Stomach (tissue), 9 donors: ENCODE data around the gene NELL1. TPM values are rescaled to one million over a fixed set of nuclear protein-coding genes. Genes with fewer than 3 reads are reported as not detected.

Experiments
- DNase-seq, 2 donors: peaks; one replicate each; pipeline versions ENCODE4 v3.0.0 to v3.0.0-alpha.2; 2013 to 2019
- H3K27ac ChIP-seq, 5 donors: fragments of 200-600 bp in 4 of 5; sonication (generic) in 4 of 5; one replicate each; pipeline ENCODE4 v1.5.1; 2013 to 2019; ENCODE audit warnings: mild to moderate bottlenecking in 1 of 5, moderate library complexity in 1 of 5
- H3K27me3 ChIP-seq, 3 donors: fragments of 200-600 bp; sonication (generic); one replicate each; pipeline ENCODE4 v1.5.1; 2017 to 2019; ENCODE audit warnings: mixed run types in 1 of 3
- H3K36me3 ChIP-seq, 4 donors: fragments of 200-600 bp; sonication (generic); 1 replicate in 3 of 4; 2 replicates in 1 of 4; pipeline ENCODE4 v1.5.1; 2016 to 2019
- H3K4me1 ChIP-seq, 4 donors: fragments of 200-600 bp; sonication (generic); one replicate each; pipeline ENCODE4 v1.5.1; 2016 to 2019
- H3K4me3 ChIP-seq, 4 donors: fragments of 200-600 bp; sonication (generic) in 3 of 4; one replicate each; pipeline ENCODE4 v1.5.1; 2016 to 2019; ENCODE audit warnings: mild to moderate bottlenecking in 1 of 4
- H3K9me3 ChIP-seq, 4 donors: fragments of 200-600 bp; sonication (generic); one replicate each; pipeline ENCODE4 v1.5.1; 2016 to 2019
- CTCF ChIP-seq, 7 experiments: fragments of 450-650 bp in 4 of 7; fragments of 200-600 bp in 3 of 7; sonication (generic) in 3 of 7; IDR thresholded peaks; one replicate each; pipeline ENCODE4 v1.5.1; 2016 to 2019; ENCODE audit warnings: antibody characterized with exemption in 7 of 7, control low read depth in 2 of 7, mild to moderate bottlenecking in 1 of 7
- EP300 ChIP-seq: sonication (generic); formaldehyde crosslinking; IDR thresholded peaks from one replicate; pipeline ENCODE4 v1.6.1; 2017; ENCODE audit warnings: antibody characterized with exemption
- POLR2A ChIP-seq, 4 donors: fragments of 450-650 bp; IDR thresholded peaks; one replicate each; pipeline ENCODE4 v1.6.1; 2016; ENCODE audit warnings: antibody characterized with exemption in 4 of 4, control low read depth in 2 of 4, mild to moderate bottlenecking in 1 of 4, moderate library complexity in 1 of 4
- POLR2AphosphoS5 ChIP-seq, 3 donors: sonication (generic); formaldehyde crosslinking; IDR thresholded peaks; one replicate each; pipeline ENCODE4 v1.6.1; 2016; ENCODE audit warnings: antibody characterized with exemption in 3 of 3
- WGBS, 5 donors: extraction: QIAGEN DNeasy Blood & Tissue Kit in 3 of 5; methylation state at CpG; one replicate each; pipeline versions ENCODE4 v1.1.5 to v1.1.7; 2013 to 2018; 5-methylcytosine and 5-hydroxymethylcytosine counted together
- intact Hi-C: fragments of 100-400 bp; cut with DNase I; formaldehyde crosslinking; loops from one replicate; pipeline ENCODE4 v1.15.1; 2023; ENCODE audit warnings: low total_unique reads
- polyA plus RNA-seq, 3 donors: library from polyadenylated mRNA; stranded (reverse); fragments of 200-250 nt; gene quantifications; one replicate each; pipeline ENCODE4 v1.2.3, GENCODE V29; 2013
- total RNA-seq, 5 donors: library from RNA; depleted of rRNA; stranded (reverse); fragments of >200 nt; gene quantifications; one replicate each; pipeline versions ENCODE4 v1.1.0 to v1.2.3, GENCODE V29; 2014 to 2016
- donor health status: healthy with polysubstance abuse.
- donor health status: Bipolar disorder and iron deficiency.
- donor health status: healthy.

NELL1 gene
- total and polyA plus RNA-seq, 8 donors, result 0.05 to 15.4 (median 2.7) TPM; not detected in 5

- intact Hi-C loops, result no loop called here
- Histone ChIP-seq H3K27ac (no peak overlapping the region), H3K27me3 (no peaks in the 10 kb centered on the region), H3K4me3 (no peak overlapping the region), H3K4me1 (no peaks in the 10 kb centered on the region), H3K9me3 (peaks cover 0 to 15% (median 7%) of the 10 kb centered on the region in 4 donors), H3K36me3 (no peaks in the 10 kb centered on the region)
- TF ChIP-seq EP300 (no peak), POLR2A (IDR thresholded peaks at IDR 0.05) (no peak)
- 57 to 96% (median 95%) methylated on average over 3 of the region's 3 CpGs for WGBS, 5 donors
- no peak for DNase-seq
These were observed 556.5 kb downstream of the NELL1 start for GRCh38 chr11:21225860-21226259.

GRCh38 chr11:21229224-21229623 lies 559.8 kb downstream of the NELL1 start:
- Histone ChIP-seq H3K27me3 (no peaks in the 10 kb centered on the region), H3K4me3 (no peak overlapping the region), H3K36me3 (no peaks in the 10 kb centered on the region), H3K4me1 (no peaks in the 10 kb centered on the region), H3K27ac (no peak overlapping the region), H3K9me3 (peaks cover 0 to 12% (median 2%) of the 10 kb centered on the region in 4 donors)
- no peak for DNase-seq
- intact Hi-C loops, result no loop called here
- 83 to 93% (median 89%) methylated on average over 9 of the region's 9 CpGs for WGBS, 5 donors
- TF ChIP-seq EP300, result no peak
- TF ChIP-seq POLR2AphosphoS5 (IDR thresholded peaks at IDR 0.05), result no peak
- TF ChIP-seq POLR2A (IDR thresholded peaks at IDR 0.05), result no peak

- no peak for TF ChIP-seq POLR2A (IDR thresholded peaks at IDR 0.05)
- no peak for TF ChIP-seq POLR2AphosphoS5 (IDR thresholded peaks at IDR 0.05)
- TF ChIP-seq CTCF (IDR thresholded peaks at IDR 0.05), result no peak
- TF ChIP-seq EP300, result no peak
- Histone ChIP-seq H3K27me3 (no peaks in the 10 kb centered on the region), H3K4me3 (no peak overlapping the region), H3K9me3 (no peaks in the 10 kb centered on the region), H3K4me1 (no peaks in the 10 kb centered on the region), H3K27ac (no peak overlapping the region), H3K36me3 (no peaks in the 10 kb centered on the region)
- intact Hi-C loops, result no loop called here
- DNase-seq, result no peak
- WGBS, 5 donors, result 13 to 43% (median 27%) methylated on average over 1 of the region's 1 CpG
These were observed 580.8 kb downstream of the NELL1 start for GRCh38 chr11:21250196-21250595.

GRCh38 chr11:21254055-21254454 lies 584.7 kb downstream of the NELL1 start:
- Histone ChIP-seq H3K36me3 (no peaks in the 10 kb centered on the region), H3K4me3 (no peak overlapping the region), H3K9me3 (no peaks in the 10 kb centered on the region), H3K4me1 (no peaks in the 10 kb centered on the region), H3K27ac (no peak overlapping the region), H3K27me3 (no peaks in the 10 kb centered on the region)
- intact Hi-C loops, result no loop called here
- DNase-seq, result no peak
- TF ChIP-seq CTCF (IDR thresholded peaks at IDR 0.05) (no peak), POLR2A (IDR thresholded peaks at IDR 0.05) (no peak), POLR2AphosphoS5 (IDR thresholded peaks at IDR 0.05) (no peak), EP300 (no peak)

- Histone ChIP-seq H3K27me3 (no peaks in the 10 kb centered on the region), H3K4me3 (no peak overlapping the region), H3K4me1 (no peaks in the 10 kb centered on the region), H3K36me3 (no peaks in the 10 kb centered on the region), H3K9me3 (no peaks in the 10 kb centered on the region), H3K27ac (no peak overlapping the region)
- intact Hi-C loops, result no loop called here
- WGBS, 5 donors, result 65 to 71% (median 70%) methylated on average over 3 of the region's 3 CpGs
- DNase-seq, result no peak
- no peak for TF ChIP-seq POLR2AphosphoS5 (IDR thresholded peaks at IDR 0.05)
- TF ChIP-seq POLR2A (IDR thresholded peaks at IDR 0.05), result no peak
- no peak for TF ChIP-seq EP300
- no peak for TF ChIP-seq CTCF (IDR thresholded peaks at IDR 0.05)
These were observed 585.4 kb downstream of the NELL1 start for GRCh38 chr11:21254790-21255189.
